Fibroblast of skin of right biceps (primary cell): ENCODE data around the gene NUP50.

Experiments used
- DNase-seq: peaks from one replicate; pipeline ENCODE4 v3.0.0-alpha.2; 2013

The NUP50 gene, protein sequence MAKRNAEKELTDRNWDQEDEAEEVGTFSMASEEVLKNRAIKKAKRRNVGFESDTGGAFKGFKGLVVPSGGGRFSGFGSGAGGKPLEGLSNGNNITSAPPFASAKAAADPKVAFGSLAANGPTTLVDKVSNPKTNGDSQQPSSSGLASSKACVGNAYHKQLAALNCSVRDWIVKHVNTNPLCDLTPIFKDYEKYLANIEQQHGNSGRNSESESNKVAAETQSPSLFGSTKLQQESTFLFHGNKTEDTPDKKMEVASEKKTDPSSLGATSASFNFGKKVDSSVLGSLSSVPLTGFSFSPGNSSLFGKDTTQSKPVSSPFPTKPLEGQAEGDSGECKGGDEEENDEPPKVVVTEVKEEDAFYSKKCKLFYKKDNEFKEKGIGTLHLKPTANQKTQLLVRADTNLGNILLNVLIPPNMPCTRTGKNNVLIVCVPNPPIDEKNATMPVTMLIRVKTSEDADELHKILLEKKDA

DNA sequence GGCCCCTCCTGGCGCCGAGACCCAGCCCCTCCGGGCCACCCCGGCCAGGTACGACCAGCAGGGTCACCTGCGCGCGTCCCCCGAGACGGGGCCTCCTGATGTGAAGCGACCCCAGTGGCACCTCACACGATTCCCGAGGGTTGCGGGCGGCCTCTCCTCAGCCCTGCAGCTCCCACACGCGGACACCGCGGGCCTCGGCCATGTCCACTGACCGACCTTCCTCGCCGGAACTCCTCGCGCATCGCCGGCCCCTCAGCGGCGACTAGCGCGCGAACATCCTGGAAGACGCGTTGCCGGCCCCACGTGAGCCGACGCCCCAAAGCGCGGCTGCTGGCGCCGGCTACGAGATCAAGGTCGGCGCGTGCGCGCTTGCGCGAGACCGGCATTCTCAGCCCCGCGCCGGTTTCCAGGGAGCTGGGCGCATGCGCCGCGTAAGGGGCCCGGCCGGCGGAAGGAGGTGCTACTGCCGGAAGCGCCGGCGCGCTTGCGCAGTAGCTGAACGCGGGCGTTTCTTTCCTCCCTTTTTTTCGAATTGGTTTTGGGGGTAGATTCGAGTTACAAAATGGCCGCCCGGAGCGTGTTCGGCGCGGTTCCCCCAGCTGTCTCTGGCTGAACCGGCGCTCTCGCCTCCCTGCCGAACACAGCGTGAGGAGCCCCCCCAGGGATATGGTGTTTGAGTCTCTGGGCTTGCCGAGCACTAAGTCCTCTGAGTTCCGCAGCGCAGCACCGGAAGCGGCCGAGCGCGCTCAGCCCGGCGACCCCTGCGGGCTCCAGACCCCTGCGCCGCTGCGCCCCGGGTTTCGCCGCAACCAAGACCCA, at the start of gene NUP50:
TSS of gene NUP50 (plus strand) at position 475 of the 819 bp plus-strand sequence. CDS start 4,253 bp downstream, outside the sequence.
- peak; percentile 96 for DNase-seq

DNA sequence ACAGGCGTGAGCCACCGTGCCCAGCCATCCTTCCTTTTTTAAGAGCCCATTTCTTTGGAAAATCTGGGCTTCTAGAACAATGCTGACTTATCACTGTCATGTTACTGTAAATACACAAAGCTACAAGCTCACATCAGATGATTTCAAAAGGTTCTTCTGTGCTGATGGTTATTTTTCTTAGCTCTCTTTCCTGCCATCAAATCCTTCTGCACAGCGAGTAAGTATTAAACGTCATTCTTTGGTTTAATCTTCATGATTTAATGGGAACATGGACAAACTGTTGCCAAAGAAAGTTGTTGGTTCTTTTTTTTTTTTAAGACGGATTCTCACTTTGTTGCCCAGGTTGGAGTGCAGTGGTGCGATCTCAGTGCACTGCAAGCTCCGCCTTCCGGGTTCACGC, 43.3 kb upstream of the NUP50 start:
- no peak for DNase-seq

DNA sequence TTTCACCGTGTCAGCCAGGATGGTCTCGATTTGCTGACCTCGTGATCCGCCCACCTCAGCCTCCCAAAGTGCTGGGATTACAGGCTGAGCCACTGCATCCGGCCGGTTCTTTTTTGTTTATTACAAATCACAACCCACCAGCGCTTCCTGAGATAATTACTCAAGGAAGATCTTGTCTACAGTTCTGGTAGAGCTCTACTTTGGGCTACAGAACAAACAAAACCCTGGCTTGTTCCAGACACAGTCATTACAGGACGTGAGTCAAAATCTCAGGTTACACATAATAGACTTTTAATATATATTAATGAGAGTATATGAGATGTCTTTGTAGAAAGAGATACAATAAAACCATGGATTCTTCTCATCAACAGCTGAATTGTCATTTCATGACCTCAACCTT, 42.8 kb upstream of the NUP50 start:
- no peak for DNase-seq

DNA sequence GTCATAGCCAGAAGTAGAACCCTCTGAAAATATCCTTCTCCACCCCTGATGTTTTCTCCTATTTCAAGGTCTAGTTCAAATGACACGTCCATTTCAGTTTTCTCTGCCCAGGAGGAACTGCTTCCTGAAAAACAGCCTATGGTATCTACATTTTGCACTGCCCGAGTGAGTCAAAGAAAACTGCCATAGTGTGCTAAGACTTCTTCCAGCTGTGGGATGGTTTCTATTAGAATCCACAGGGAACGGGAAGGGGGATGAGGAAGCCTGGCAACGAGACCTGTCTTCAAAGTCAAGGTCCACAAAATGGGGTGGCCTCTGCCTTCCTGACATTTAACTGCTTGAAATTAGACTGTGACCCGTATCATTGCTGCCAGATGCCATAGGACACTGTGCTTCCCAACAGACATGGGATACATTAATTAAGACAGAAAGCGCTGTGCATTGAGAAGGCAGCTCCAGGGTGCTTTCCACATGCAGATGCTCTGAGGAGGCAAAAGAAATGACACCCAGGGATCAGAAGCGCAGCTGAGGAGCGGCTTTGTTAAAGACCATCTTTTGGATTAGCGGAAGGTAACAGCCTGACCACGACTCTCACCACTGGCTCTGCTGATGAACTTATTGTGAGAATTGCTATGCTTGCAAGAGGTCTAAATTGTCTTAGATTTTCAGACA, 39.4 kb upstream of the NUP50 start:
- no peak for DNase-seq

DNA sequence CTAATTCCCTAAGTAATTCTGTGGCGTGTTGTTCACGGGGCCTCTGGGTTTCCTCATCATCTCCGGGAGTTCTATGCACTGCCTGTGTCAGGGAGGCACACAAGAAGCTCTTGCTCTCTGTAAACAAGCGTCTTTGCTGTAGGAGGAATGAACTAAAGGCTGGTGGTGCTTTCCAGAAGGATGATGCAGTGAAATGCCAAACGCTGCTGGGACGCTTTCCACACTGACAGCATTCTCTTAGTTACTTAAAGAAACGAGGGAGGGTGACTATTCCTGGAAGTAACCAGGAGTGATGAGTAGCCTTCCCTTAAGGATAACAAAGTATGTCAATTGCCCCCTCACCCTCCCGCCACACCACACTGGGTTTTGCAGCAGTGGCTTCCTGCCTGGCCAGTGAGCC, 38.5 kb upstream of the NUP50 start:
- peak; percentile 55 for DNase-seq

DNA sequence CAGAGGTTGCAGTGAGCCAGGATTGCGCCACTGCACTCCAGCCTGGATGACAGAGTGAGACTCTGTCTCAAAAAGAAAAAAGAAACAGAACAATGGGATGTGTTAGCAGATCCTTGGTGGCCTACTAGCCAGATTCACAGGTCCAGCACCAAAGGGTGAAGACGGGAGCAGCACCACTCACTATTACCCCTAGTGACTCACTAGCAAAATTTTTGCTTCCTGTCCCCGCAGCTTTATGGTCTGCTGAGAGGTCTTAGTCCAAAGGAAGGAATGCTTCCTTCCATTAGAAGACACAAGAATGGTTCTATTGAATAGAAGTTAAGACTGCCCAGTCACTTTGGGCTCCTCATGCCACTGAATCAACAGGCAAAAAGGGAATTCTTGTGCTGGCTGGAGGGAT, 35.9 kb upstream of the NUP50 start:
- peak; percentile 66 for DNase-seq

DNA sequence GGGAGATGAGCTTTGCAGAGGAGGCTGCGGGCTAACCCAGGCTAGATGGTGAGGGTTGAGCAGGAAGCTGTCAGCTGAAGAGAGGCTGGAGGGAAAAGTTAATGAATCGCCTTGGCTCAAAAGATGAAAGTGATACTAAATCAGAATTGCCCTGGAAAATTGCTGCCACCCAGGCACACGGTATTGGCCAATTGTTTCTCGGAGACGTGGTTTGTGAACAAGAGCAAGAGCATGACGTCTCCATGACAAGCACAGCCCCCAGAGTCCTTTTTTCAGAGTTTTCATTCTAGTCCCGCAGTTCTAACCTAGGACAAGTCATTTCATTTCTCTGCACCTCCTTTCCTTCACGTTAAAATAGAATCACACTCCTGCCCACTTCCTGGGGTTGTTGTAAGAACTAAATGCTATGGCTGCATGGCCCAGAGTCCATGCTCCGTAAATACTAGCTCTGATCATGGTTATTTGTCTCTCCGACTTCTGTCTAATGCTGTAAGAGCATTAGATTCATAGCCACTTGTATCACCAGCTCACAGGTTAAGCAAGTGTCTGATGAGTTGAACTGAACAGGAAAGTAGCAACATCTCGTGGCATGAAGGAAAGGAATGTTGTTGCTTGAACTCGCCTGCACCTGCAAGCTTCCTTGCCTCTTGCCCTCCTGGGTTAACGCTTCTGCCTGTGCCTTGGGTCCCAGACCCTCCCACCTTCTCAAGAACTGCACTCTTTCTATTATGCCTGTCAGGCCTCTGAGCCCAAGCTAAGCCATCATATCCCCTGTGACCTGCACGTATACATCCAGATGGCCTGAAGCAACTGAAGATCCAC, 33.8 kb upstream of the NUP50 start:
- DNase-seq, result no peak

DNA sequence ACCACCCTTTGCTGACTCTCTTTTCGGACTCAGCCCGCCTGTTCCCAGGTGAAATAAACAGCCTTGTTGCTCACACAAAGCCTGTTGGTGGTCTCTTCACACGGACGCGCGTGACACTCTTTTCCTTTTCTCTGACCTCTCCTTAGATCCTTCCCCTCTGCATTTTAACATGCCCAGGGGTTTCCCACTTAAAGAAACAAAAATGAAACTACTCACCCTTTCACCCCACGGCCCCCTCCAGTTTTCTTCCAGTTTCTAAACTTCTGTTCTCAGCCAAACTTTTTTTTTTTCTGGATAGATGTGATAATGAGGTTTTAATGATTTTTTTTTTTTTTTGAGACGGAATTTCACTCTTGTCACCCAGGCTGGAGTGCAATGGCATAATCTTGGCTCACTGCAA, 32.8 kb upstream of the NUP50 start:
- no peak for DNase-seq

DNA sequence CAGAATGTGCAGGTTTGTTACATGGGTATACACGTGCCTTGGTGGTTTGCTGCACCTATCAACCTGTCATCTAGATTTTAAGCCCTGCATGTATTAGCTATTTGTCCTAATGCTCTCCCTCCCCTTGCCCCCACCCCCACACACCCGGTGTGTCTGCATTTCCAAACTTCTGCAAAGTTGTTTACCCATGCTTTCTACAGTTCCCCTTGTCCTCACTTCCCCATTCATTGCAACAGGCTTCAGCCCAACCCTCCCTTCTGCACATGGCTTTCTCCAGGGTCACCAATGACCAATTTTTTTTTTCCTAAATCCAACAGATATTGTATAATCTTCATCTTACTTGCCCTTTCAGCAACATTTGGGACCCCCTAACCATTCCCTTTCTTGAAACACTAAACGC, 32.0 kb upstream of the NUP50 start:
- DNase-seq, result no peak

DNA sequence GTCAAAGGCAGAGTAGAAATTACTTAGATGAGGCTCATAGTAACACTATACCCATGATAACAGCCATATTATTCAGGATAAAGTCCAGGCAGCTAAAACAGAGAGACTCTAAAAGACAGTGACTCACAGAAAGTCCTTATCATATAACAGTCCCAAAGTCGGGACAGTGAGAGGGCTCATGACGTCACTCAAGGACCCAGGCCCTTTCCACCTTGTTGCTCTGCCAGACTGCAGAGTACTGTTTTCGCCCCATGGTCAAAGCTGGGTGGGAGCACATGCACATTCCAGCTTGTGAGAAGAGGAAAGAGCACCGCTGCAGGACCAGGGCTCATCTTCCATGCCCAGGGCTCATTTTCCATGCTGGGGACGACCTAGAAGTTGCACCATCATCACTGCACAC, 29.4 kb upstream of the NUP50 start:
- no peak for DNase-seq

DNA sequence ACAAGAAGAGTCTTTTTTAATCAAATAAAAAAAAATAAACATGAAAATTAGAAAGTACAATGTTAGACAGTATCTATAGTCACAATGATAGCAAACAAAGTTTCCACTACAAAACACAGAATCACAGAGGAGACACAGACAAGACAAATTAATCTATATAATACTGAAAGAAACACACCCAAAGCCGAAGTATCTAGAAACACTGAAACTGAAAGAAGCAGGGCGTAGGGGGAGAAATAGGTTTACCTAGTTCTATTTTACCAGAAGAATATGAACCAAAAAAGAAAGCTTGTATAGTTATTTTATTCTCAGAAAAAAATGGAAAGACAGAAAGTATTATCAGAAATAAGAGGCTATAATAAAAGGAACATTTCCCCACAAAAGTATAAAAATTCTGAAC, 27.1 kb upstream of the NUP50 start:
- DNase-seq, result no peak

DNA sequence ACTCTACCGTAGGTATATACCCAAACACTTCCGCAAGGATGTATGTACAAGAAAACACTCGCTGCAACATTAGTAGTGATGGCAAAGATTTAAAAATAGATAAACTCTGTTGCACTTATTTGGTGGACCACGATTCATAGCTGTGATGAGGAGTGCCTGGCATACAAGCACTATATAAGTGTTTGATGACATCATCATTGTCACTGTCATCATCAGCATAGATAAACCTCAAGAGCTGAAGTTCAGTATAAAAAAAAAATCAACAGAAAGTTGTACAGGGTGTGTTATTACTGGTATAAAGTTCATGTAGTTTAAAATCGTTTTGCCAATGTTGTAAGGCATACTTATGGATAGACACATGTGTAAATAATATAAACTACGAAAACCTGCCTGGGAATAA, 24.0 kb upstream of the NUP50 start:
- DNase-seq, result no peak

DNA sequence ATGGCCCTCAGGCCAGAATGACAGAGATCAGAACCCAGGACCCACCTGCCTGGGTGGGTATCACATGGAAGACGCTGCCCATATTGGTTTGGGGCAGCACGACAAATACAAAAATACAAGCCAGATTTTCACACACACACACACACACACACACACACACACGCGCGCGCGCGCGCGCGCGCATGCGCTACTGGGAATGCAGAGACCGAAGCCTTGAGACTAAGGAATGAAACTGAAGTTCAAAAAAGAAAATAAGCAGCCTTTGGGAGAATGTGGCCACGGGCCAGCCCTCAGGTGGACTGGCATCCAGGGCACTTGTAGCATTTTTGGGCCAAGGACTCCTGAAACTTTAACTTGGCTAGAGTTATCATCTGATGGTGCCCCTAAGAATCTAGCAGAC, 21.3 kb upstream of the NUP50 start:
- DNase-seq, result no peak

DNA sequence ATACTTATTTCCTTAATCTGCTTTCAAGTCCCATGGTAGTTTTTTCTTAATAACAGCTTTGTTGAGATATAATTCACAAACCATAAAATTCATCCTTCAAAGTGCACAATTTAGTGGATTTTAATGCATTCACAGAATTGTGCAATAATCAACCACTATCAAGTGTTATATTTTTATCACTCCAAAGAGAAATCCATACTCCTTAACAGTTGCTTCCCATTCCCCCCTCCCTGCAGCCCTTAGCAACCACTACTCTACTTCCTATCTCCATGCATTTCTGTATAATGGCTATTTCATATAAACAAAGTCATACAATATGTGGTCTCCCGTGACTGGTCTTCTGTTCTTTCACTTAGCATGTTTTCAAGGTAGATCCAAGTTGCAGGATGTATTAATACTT, 18.8 kb upstream of the NUP50 start:
- no peak for DNase-seq

DNA sequence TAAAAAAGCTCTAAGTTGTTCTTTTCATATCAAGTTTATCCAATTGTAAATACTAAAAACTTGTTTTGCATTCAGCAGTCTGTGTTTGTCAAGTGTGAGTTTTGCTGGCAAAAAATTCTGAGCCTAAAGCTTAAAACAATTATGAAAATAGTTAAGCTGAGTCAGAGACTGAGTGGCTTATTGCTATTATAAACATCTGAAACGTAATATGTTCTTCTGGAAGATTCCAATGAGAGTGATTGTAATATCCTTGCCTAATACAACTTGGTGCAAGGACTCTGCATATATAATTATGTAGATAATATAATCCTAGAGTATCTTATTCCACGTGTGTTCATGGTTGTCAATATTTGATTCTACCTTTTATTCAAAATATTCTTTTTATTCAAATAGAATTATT, 14.1 kb upstream of the NUP50 start:
- DNase-seq, result no peak

DNA sequence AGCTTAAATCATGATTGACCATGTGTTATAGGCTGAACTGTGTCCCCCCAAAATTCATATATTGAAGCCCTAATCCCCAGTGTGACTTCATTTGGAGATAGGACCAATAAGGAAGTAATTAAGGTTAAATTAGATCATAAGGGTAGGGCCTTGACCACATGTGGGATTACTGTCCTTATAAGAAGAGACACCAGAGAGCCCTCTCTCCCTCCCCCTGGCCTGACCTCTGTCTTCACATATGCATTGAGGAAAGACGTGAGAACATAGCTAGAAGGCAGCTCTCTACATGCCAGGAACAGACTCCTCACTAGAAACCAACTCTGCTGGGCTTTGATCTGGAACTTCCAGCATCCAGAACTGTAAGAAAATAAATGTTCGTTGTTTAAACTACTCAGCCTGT, 13.6 kb upstream of the NUP50 start:
- no peak for DNase-seq

DNA sequence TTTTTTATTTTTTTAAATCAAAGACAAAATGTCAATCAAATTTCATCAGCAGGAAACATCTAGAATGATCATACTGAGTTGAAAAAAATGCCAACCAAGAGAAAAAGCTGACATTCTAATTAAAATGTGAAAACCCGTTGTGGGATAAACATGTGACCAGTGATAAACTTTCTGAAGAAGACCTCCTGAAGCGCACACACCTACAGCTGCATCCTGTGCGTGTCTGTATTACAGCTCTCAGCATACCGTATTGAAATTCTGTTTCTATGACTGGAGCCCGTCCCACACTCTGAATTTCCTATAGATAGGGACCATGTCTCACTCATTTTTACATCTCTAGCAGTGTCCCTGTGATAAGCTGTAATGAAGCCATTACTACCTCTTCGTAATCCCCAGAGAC, 12.2 kb upstream of the NUP50 start:
- DNase-seq, result no peak

DNA sequence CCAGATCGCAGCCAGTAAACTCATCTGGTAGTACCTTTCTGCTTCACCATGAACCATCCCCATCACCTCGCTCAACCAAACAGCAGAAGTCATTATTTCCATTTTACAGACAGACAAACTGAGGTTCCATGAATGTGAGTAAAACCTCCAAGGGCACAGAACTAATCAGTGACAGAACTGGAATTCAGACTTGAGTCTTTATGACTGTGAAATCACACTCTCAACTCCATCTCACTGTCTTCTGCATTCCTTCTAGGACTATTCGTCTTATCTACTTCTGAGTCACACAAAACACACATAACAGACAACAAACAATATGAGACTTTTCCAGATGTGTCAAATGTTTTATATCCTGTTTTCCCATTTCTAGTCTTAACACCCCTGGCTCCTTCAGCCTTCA, 9.3 kb upstream of the NUP50 start:
- DNase-seq, result peak; percentile 44

DNA sequence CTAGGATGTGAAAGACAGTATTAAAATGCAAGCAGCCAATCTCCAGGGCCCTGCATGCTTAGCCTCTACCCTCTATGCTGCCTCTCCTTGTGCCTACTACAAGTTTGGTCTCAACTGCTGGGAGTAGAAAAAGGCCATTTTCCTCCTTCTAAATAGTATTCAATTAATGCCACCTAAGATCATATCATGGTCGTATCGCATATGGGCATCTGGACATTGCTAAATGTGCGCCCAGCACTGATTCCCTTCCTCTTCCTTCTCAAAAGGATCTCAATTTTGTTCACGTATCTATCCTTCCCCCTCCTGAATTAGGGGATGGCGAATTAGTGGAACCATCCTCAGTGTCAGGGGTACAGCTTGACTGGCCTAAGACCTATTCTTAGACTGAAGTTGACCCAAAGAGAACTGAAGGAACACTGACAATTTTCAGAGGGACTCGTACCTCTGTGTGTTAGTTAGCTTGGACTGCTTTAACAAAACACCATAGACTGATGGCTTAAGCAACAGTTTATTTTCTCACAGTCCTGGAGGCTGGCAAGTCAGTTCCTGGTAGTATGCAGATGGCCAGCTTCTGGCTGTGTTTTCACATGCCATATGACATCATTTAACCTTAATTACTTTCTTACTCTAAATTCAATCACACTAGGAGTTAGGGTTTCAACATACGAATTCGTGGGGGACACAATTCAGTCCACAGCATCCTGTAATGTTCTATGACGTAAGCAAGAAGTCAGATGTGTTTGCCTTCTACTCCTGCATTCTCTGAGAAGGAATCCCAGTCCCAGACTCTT, 8.5 kb upstream of the NUP50 start:
- peak; percentile 16 for DNase-seq

DNA sequence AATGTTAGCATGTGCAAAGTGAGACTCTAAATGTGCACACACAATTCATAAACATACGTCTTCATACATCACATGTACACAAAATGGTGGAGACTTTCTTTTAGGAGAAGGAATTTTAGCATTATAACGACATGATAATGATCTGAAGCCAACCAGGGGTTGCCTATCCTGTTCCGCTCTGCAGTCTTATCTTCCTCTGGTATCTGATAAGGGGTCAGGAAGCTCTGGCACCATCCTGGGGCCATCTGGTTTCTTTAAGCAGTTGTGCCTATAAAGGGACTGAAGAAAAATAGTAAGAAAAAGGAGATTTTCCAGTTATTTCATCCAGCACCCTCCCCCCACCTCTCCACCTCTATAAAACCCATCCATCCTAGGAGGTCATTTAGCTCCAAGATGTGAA, 5.8 kb upstream of the NUP50 start:
- DNase-seq, result no peak

DNA sequence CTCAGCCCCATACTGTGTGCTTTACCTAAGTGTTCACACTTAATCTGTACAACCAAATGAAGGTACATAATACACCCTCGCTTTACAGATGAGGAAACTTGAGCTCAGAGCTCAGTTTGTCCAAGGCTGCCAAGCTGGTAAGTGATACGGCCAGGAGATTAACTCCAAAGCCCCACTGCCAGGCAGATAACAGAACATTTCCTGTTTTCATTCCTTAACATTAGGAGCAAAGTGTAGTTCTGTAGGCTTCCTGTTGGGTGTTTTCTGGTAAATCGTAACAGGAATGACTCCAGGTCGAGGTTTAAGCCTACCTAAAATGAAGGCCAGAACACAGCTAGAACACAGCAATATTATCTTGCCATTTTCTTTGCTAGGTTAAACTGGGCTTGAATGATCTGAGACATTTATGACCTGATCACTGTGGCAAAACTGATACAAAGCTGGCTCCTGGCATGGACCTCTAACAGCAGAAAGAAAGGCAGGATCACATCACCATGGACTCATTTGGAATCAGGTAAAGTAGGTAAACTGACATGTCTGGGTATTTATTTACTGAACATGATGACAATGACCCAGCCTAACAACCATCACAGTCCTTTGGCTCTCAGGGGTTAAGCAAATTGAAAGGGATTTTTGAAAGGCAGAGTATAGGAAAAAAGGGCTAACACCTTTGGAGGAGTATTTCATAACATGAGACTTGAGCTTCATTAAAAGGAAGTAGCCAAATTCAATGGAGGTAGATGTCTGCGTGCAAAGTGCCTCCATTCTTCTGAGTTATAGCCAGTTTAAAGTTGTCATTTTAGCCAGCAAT, 3.9 kb upstream of the NUP50 start:
- peak; percentile 14 for DNase-seq
